NCI-H1092 (cell line): Measurements from ENCODE around the gene PLA2G12B.

Source experiments
- DNase-seq: peaks from one replicate; lab custom pipeline; 2025; lab: John Stamatoyannopoulos, UW

PLA2G12B gene

DNA sequence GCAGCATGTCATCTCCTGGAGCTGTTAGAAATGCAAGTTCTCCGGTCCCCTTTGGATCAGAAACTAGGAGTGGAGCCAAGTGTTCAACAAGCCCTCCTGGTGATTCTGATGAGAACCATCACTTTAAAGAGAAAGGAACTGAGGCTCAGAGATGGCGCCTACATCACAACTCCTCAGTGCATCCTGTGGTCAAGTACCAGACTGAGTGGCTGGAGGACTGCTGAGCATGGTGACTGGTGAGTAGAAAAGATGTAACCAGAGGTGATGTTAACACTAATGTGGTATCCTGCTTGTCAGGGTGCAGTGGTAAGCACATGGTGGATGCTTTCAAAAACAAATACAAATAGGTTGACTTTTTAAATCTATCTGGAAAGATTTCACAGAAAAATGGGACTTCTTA lies 64.5 kb downstream of the PLA2G12B start:
- no peak for DNase-seq

DNA sequence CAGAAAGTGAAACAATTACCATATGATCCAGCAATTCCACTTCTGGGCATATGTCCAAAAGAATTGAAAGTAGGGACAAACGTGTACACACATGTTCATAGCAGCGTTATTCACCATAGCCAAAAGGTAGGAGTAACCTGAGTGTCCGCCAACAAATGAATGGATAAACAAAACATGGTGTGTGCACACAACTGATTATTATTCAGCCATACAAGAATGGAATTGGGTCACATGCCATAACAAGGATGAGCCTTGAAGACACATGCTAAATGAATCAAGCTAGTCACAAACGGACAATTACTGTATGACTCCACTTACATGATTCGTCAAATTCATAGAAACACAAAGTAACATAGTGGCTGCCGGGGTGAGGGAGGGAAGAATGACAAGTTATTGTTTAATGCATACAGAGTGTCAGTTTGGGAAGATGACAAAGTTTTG lies 65.2 kb downstream of the PLA2G12B start:
- no peak for DNase-seq

DNA sequence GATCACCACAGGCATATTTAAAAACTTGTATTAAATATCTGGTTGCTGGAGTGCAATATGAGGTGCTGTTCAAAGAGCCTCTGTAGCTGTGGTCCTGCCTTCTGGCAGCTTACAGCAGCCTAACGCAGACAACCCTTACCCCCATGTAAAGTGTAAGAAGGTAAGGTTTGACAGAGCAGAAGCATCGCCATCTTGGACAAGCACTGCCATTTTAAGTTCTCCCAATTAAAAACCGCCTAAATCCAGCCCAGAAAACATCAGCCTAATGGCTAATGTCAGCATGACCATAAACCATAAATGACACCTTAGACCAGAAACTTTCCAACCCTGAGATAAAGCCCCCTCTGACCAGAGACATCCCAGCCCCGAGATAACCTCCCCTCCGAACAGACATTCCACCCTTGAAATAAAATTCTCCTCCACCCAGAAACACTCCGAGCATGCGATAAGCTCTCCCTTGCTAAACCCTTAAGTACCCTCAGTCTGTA lies 66.4 kb downstream of the PLA2G12B start:
- DNase-seq: no peak

DNA sequence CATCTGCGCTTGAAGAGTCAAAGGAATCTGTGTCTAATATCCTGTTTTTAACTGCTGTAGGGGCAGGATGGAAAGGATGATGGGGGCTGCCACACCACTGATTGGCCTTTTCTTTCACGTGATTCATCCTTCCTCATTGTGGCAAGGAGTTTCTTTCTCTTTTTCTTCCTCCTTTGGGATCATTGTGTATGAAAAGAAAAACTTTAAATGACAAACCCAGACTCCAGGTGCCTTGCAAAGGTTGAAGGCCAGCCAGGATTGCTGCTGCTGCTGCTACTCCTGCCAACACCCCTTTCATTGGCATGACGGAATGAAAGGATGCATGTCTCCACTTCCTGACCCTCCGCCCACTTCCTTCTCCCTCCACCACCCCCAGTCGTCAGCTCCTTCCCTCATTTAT lies 67.6 kb downstream of the PLA2G12B start:
- no peak for DNase-seq

DNA sequence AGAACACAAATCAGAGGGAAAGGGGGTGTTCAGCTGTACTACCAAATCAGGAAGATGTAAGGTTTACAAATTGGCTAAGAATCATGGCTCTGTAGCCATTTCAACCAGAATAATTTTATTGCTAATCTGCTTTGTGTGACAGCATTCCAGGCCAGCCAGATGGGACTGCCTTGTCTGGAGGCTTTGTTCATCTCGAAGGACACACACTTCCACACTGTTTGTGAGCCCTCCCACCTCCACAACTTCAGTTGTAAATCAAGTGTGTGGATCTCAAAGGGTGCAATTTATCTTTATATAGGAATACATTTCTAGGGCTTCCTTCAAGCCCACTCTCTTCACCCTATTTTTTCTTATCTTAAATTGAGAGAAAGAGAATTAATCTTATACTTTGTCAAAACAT lies 68.0 kb downstream of the PLA2G12B start:
- DNase-seq: no peak

DNA sequence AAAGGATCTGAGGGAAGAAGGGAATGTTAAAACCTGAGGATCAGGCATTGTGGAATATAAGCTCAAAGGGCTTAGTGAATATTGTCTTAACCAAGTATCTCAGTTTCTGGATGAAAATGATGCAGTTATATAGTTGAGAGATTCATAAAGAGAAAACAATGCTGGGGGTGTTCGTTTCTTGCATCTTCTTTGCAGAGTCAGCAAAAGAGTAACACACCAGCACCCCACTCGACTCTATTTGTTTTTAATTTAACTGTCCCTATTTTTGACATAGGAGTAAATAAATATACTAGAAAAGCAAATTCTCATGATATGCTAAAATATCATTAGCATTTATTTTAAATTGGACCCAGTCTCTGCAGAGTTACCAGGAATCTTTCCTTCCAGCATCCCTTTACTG lies 68.7 kb downstream of the PLA2G12B start:
- no peak for DNase-seq
